ENCODE measurements around the gene RSRC1. TPM values are rescaled to one million over a fixed set of nuclear protein-coding genes. Genes with fewer than 3 reads are reported as not detected.

The RSRC1 gene
- total RNA-seq, 1 experiment from 2014 or later: 49.4 TPM

DNA sequence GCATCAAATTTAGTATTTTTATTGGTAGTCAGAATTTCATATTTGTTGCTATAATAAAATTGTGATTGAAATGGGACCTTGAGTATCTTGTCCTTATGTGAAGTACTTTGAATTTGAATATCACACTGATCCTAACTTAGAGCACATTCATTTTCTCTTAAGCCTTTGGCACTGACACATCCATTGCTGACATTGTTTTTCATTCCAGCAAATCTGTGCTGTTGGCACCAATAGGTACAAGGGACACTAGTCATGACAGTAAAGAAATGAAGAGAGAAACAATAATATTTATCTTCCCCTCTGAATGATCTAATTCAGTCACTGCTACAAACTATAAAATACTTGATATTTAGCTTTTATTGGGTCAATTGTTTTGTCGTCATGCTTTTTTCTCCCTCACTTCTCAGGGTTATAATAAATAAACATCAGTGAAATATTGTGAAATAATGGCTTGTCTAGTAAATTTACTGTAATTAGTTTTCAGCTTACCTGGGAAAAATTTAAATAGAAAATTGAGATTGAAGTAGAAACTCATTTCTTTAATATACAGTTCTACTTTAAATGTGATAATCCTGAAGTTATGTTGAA is 294.3 kb downstream of the RSRC1 start:
- Histone ChIP-seq H3K36me3 (ENCODE audit: control insufficient read depth, insufficient read depth, low read length) (no peaks in the 10 kb centered on the region), H3K27ac (ENCODE audit: low read length) (no peak overlapping the region), H3K4me1 (ENCODE audit: control insufficient read depth, insufficient read depth, low read length) (no peaks in the 10 kb centered on the region), H3K9me3 (ENCODE audit: control insufficient read depth, insufficient read depth, low read depth, low read length) (no peaks in the 10 kb centered on the region), H3K27me3 (ENCODE audit: control insufficient read depth, insufficient read depth, low read length) (no peaks in the 10 kb centered on the region), H3K4me3 (ENCODE audit: low read depth in 2 of 2, low read length in 2 of 2) (no peak overlapping the region)
- ChIA-PET CTCF (no interaction called here), POLR2A (no interaction called here)
- no TSS peak for BruUV-seq (replicated peaks)
- ATAC-seq (no peak), DNase-seq (ENCODE audit: low read depth, low spot score) (no peak)
- in situ Hi-C loops (cut with HindIII; ENCODE audit: low pct_unique_long_range_greater_than_20kb, low sequenced_read_pairs): no loop called here
- TF ChIP-seq, protein P1, sequence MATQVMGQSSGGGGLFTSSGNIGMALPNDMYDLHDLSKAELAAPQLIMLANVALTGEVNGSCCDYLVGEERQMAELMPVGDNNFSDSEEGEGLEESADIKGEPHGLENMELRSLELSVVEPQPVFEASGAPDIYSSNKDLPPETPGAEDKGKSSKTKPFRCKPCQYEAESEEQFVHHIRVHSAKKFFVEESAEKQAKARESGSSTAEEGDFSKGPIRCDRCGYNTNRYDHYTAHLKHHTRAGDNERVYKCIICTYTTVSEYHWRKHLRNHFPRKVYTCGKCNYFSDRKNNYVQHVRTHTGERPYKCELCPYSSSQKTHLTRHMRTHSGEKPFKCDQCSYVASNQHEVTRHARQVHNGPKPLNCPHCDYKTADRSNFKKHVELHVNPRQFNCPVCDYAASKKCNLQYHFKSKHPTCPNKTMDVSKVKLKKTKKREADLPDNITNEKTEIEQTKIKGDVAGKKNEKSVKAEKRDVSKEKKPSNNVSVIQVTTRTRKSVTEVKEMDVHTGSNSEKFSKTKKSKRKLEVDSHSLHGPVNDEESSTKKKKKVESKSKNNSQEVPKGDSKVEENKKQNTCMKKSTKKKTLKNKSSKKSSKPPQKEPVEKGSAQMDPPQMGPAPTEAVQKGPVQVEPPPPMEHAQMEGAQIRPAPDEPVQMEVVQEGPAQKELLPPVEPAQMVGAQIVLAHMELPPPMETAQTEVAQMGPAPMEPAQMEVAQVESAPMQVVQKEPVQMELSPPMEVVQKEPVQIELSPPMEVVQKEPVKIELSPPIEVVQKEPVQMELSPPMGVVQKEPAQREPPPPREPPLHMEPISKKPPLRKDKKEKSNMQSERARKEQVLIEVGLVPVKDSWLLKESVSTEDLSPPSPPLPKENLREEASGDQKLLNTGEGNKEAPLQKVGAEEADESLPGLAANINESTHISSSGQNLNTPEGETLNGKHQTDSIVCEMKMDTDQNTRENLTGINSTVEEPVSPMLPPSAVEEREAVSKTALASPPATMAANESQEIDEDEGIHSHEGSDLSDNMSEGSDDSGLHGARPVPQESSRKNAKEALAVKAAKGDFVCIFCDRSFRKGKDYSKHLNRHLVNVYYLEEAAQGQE (IDR thresholded peaks at IDR 0.05; ENCODE audit: insufficient read depth in 1 of 2, low read depth in 2 of 2, low read length in 1 of 2): no peak
- TF ChIP-seq POLR2AphosphoS5 (IDR thresholded peaks at IDR 0.05; ENCODE audit: low read depth, low read length) (no peak), SIN3A (IDR thresholded peaks at IDR 0.05; ENCODE audit: borderline replicate concordance, insufficient read depth, low read depth, low read length) (no peak), TCF7L2 (IDR thresholded peaks at IDR 0.05; ENCODE audit: low read depth, low read length) (no peak)
- TF ChIP-seq, protein P2, sequence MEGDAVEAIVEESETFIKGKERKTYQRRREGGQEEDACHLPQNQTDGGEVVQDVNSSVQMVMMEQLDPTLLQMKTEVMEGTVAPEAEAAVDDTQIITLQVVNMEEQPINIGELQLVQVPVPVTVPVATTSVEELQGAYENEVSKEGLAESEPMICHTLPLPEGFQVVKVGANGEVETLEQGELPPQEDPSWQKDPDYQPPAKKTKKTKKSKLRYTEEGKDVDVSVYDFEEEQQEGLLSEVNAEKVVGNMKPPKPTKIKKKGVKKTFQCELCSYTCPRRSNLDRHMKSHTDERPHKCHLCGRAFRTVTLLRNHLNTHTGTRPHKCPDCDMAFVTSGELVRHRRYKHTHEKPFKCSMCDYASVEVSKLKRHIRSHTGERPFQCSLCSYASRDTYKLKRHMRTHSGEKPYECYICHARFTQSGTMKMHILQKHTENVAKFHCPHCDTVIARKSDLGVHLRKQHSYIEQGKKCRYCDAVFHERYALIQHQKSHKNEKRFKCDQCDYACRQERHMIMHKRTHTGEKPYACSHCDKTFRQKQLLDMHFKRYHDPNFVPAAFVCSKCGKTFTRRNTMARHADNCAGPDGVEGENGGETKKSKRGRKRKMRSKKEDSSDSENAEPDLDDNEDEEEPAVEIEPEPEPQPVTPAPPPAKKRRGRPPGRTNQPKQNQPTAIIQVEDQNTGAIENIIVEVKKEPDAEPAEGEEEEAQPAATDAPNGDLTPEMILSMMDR (IDR thresholded peaks at IDR 0.05): no peak
- intact Hi-C loops (cut with micrococcal nuclease; ENCODE audit: unreplicated experiment): no loop called here

DNA sequence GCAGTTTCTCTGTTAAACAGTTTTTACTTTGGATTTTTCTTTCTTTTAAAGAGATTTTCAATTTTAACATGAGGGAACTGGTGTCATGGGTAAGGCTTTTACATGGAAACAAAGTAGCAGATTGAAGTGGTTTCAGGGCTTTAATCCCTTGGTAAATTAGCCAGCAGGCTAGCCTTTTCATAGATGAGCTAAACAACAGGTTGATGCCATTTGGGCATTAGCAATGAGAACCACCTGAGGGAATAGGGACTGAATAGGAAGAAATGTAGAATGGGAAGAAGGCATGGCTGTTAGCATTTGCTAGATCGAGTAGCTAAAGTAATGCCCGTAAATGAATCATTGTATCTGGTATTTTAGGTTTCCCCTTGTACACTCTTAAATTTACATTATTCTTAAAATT is 295.6 kb downstream of the RSRC1 start:
- intact Hi-C loops (cut with micrococcal nuclease; ENCODE audit: unreplicated experiment): no loop called here
- ChIA-PET CTCF (no interaction called here), POLR2A (no interaction called here)
- no peak for ATAC-seq
- in situ Hi-C loops (cut with HindIII; ENCODE audit: low pct_unique_long_range_greater_than_20kb, low sequenced_read_pairs): no loop called here
- Histone ChIP-seq H3K9me3 (ENCODE audit: control insufficient read depth, insufficient read depth, low read depth, low read length) (no peaks in the 10 kb centered on the region), H3K4me1 (ENCODE audit: control insufficient read depth, insufficient read depth, low read length) (no peaks in the 10 kb centered on the region), H3K27ac (ENCODE audit: low read length) (no peak overlapping the region), H3K4me3 (ENCODE audit: low read depth in 2 of 2, low read length in 2 of 2) (no peak overlapping the region), H3K27me3 (ENCODE audit: control insufficient read depth, insufficient read depth, low read length) (no peaks in the 10 kb centered on the region), H3K36me3 (ENCODE audit: control insufficient read depth, insufficient read depth, low read length) (no peaks in the 10 kb centered on the region)
- TF ChIP-seq, protein P1 (IDR thresholded peaks at IDR 0.05; ENCODE audit: insufficient read depth in 1 of 2, low read depth in 2 of 2, low read length in 1 of 2): no peak
- no peak for DNase-seq (ENCODE audit: low read depth, low spot score)
- BruUV-seq (replicated peaks): no TSS peak
